Neuronal stem cell (in vitro differentiated cells): ENCODE results near the gene FAM174C.

Experiments
- DNase-seq: peaks from one replicate; pipeline ENCODE4 v3.0.0-alpha.2; 2013; ENCODE audit warnings: low spot score
- H2AFZ ChIP-seq: one replicate; pipeline ENCODE4 v1.6.1; 2013; ENCODE audit warnings: mild to moderate bottlenecking, low read length, inconsistent platforms
- H2AK5ac ChIP-seq: 2 replicates; pipeline ENCODE4 v1.6.1; 2013; ENCODE audit warnings: low read depth, mild to moderate bottlenecking, inconsistent platforms, low read length, moderate library complexity, mixed read lengths
- H2BK120ac ChIP-seq: 2 replicates; pipeline ENCODE4 v1.6.1; 2013; ENCODE audit warnings: low read depth, mild to moderate bottlenecking, inconsistent platforms, low read length, moderate library complexity, mixed read lengths
- H2BK12ac ChIP-seq: one replicate; pipeline ENCODE4 v1.6.1; 2013; ENCODE audit warnings: low read length, inconsistent platforms
- H2BK15ac ChIP-seq: 2 replicates; pipeline ENCODE4 v1.6.1; 2013; ENCODE audit warnings: mild to moderate bottlenecking, low read length, inconsistent platforms, mixed read lengths
- H2BK5ac ChIP-seq: one replicate; pipeline ENCODE4 v1.6.1; 2013; ENCODE audit warnings: inconsistent platforms, mild to moderate bottlenecking, low read length, moderate library complexity
- H3K14ac ChIP-seq: one replicate; pipeline ENCODE4 v1.6.1; 2013; ENCODE audit warnings: low read length, inconsistent platforms
- H3K18ac ChIP-seq: 2 replicates; pipeline ENCODE4 v1.6.1; 2013; ENCODE audit warnings: low read length, inconsistent platforms
- H3K23ac ChIP-seq: 2 replicates; pipeline ENCODE4 v1.6.1; 2013; ENCODE audit warnings: low read depth, mild to moderate bottlenecking, mixed read lengths, low read length, inconsistent platforms; ENCODE audit not compliant: poor library complexity
- H3K27ac ChIP-seq: replicated peaks from 3 replicates; pipeline ENCODE4 v1.5.1; 2013; ENCODE audit warnings: low read length, inconsistent platforms
- H3K27me3 ChIP-seq, 3 experiments: 2 replicates each; pipeline ENCODE4 v1.6.1; 2013; ENCODE audit warnings: low read length in 3 of 3, mild to moderate bottlenecking in 2 of 3, inconsistent platforms in 1 of 3, low read depth in 1 of 3, mixed read lengths in 1 of 3, moderate library complexity in 1 of 3; ENCODE audit not compliant: control insufficient read depth in 3 of 3, insufficient read depth in 3 of 3
- H3K36me3 ChIP-seq, 2 donors: replicated peaks in 1 of 2; 2 replicates each; pipeline ENCODE4 v1.6.1; 2013; ENCODE audit warnings: low read length in 2 of 2; ENCODE audit not compliant: control insufficient read depth in 2 of 2, insufficient read depth in 2 of 2
- H3K4ac ChIP-seq: 2 replicates; pipeline ENCODE4 v1.6.1; 2013; ENCODE audit warnings: inconsistent platforms, mild to moderate bottlenecking, low read length, moderate library complexity
- H3K4me1 ChIP-seq, 2 donors: 1 replicate in 1 of 2; 2 replicates in 1 of 2; pipeline ENCODE4 v1.6.1; 2013; ENCODE audit warnings: low read length in 2 of 2, low read depth in 1 of 2; ENCODE audit not compliant: control insufficient read depth in 2 of 2, insufficient read depth in 1 of 2
- H3K4me2 ChIP-seq: one replicate; pipeline ENCODE4 v1.6.1; 2013; ENCODE audit warnings: mild to moderate bottlenecking, low read length, inconsistent platforms; ENCODE audit not compliant: insufficient read depth, poor library complexity, severe bottlenecking
- H3K4me3 ChIP-seq, 2 donors: 2 replicates each; pipeline ENCODE4 v1.5.1; 2013; ENCODE audit warnings: low read length in 2 of 2, mild to moderate bottlenecking in 2 of 2, inconsistent platforms in 1 of 2, moderate library complexity in 1 of 2
- H3K79me1 ChIP-seq: one replicate; pipeline ENCODE4 v1.6.1; 2013; ENCODE audit warnings: low read depth, mild to moderate bottlenecking, inconsistent platforms, low read length, moderate library complexity
- H3K9ac ChIP-seq: one replicate; pipeline ENCODE4 v1.6.1; 2013; ENCODE audit warnings: mild to moderate bottlenecking, low read depth, low read length, inconsistent platforms; ENCODE audit not compliant: poor library complexity
- H3K9me3 ChIP-seq, 2 donors: replicated peaks in 1 of 2; 2 replicates each; pipeline versions ENCODE3 to v1.6.1; 2013; ENCODE audit warnings: low read length in 2 of 2, mild to moderate bottlenecking in 2 of 2, inconsistent platforms in 1 of 2, low read depth in 1 of 2, mixed read lengths in 1 of 2, moderate library complexity in 1 of 2; ENCODE audit not compliant: control insufficient read depth in 2 of 2, insufficient read depth in 1 of 2
- H4K8ac ChIP-seq: one replicate; pipeline ENCODE4 v1.6.1; 2013; ENCODE audit warnings: low read depth, mild to moderate bottlenecking, inconsistent platforms, low read length, moderate library complexity
- H4K91ac ChIP-seq: one replicate; pipeline ENCODE4 v1.6.1; 2013; ENCODE audit warnings: low read length, low read depth, mild to moderate bottlenecking, inconsistent platforms; ENCODE audit not compliant: poor library complexity
- WGBS, 2 donors: extraction: QIAGEN DNeasy Blood & Tissue Kit; methylation state at CpG; one replicate each; pipeline ENCODE4 v1.1.7; 2013; ENCODE audit warnings: missing lambda C conversion rate in 2 of 2, mixed read lengths in 1 of 2; ENCODE audit not compliant: insufficient read length in 2 of 2, insufficient replicate concordance in 1 of 2; ENCODE audit errors: extremely low coverage in 2 of 2; 5-methylcytosine and 5-hydroxymethylcytosine counted together

The FAM174C gene

GRCh38 chr19:1308718-1309117 is 33.4 kb downstream of the FAM174C start:
- H3K23ac ChIP-seq, result no peak overlapping the region
- H3K79me1 ChIP-seq, result peaks cover 2% of the 10 kb centered on the region
- no peak overlapping the region for H3K9ac ChIP-seq
- H3K27ac ChIP-seq, result no peak overlapping the region
- H2BK12ac ChIP-seq, result peak overlapping the region; percentile 14
- H4K91ac ChIP-seq, result no peak overlapping the region
- H2BK120ac ChIP-seq, result no peak overlapping the region
- peaks cover 0 to 4% (median 0%) of the 10 kb centered on the region in 3 experiments for H3K27me3 ChIP-seq
- DNase-seq, result no peak
- H3K4ac ChIP-seq, result no peak overlapping the region
- no peak overlapping the region for H2BK5ac ChIP-seq
- peak overlapping the region; percentile 86 for H2AK5ac ChIP-seq
- H3K18ac ChIP-seq, result peak overlapping the region; percentile 77
- H4K8ac ChIP-seq, result no peak overlapping the region
- no peaks in the 10 kb centered on the region for H3K36me3 ChIP-seq
- H3K4me3 ChIP-seq, result no peak overlapping the region
- H2AFZ ChIP-seq, result no peak overlapping the region
- no peak overlapping the region for H3K4me2 ChIP-seq
- H2BK15ac ChIP-seq, result peak overlapping the region; percentile 96
- no CpG with 5 or more reads among the region's 11 CpGs for WGBS, 2 donors
- peaks cover 5 to 8% of the 10 kb centered on the region in 2 donors for H3K4me1 ChIP-seq
- H3K9me3 ChIP-seq, result peaks cover 0 to 2% of the 10 kb centered on the region in 2 donors
- H3K14ac ChIP-seq, result no peak overlapping the region

GRCh38 chr19:1309977-1310852 is 34.9 kb downstream of the FAM174C start:
- Histone ChIP-seq H3K27me3 (peaks cover 0 to 15% (median 0%) of the 10 kb centered on the region in 3 experiments), H3K9ac (no peak overlapping the region), H3K23ac (no peak overlapping the region), H2AK5ac (peak overlapping the region; percentile 81), H2BK5ac (no peak overlapping the region), H2BK15ac (no peak overlapping the region), H3K79me1 (peaks cover 2% of the 10 kb centered on the region), H3K36me3 (no peaks in the 10 kb centered on the region), H2BK12ac (no peak overlapping the region), H3K4ac (no peak overlapping the region), H4K91ac (no peak overlapping the region), H3K14ac (peak overlapping the region; percentile 47), H2BK120ac (peak overlapping the region; percentile 83), H4K8ac (no peak overlapping the region), H3K4me3 (no peak overlapping the region), H3K4me1 (peaks cover 7 to 8% of the 10 kb centered on the region in 2 donors), H3K18ac (peak overlapping the region; percentile 38), H3K4me2 (no peak overlapping the region), H3K9me3 (no peaks in the 10 kb centered on the region), H3K27ac (no peak overlapping the region), H2AFZ (no peak overlapping the region)
- WGBS, 2 donors, result no CpG with 5 or more reads among the region's 28 CpGs
- DNase-seq, result no peak

- Histone ChIP-seq H2BK12ac (no peak overlapping the region), H2BK5ac (peak overlapping the region; percentile 42), H3K4me2 (no peak overlapping the region), H3K18ac (peak overlapping the region; percentile 38), H3K36me3 (no peaks in the 10 kb centered on the region), H3K9ac (no peak overlapping the region), H4K8ac (no peak overlapping the region), H3K27ac (no peak overlapping the region), H2BK120ac (peak overlapping the region; percentile 83), H3K4me3 (no peak overlapping the region), H3K27me3 (peaks cover 0 to 21% (median under 1%) of the 10 kb centered on the region in 3 experiments), H4K91ac (no peak overlapping the region), H3K4ac (no peak overlapping the region), H3K14ac (no peak overlapping the region), H3K23ac (no peak overlapping the region), H2AK5ac (peak overlapping the region; percentile 94), H3K79me1 (peaks cover 2% of the 10 kb centered on the region), H3K4me1 (peaks cover 7 to 10% of the 10 kb centered on the region in 2 donors), H2BK15ac (no peak overlapping the region), H3K9me3 (no peaks in the 10 kb centered on the region), H2AFZ (no peak overlapping the region)
- DNase-seq, result no peak
- no CpG with 5 or more reads among the region's 18 CpGs for WGBS, 2 donors
These were observed 35.5 kb downstream of the FAM174C start for GRCh38 chr19:1310853-1311180.

GRCh38 chr19:1311543-1312091 is 36.3 kb downstream of the FAM174C start:
- H3K9ac ChIP-seq, result peak overlapping the region; percentile 63
- peak overlapping the region; percentile 5 for H2BK15ac ChIP-seq
- peak overlapping the region; percentile 89 for H3K18ac ChIP-seq
- H2BK12ac ChIP-seq, result peak overlapping the region; percentile 97
- WGBS, 2 donors, result no CpG with 5 or more reads among the region's 21 CpGs
- peak overlapping the region; percentile 94 for H2AK5ac ChIP-seq
- H3K9me3 ChIP-seq, result no peaks in the 10 kb centered on the region
- no peak overlapping the region for H3K4me3 ChIP-seq
- H3K79me1 ChIP-seq, result peaks cover 2% of the 10 kb centered on the region
- H2BK5ac ChIP-seq, result peak overlapping the region; percentile 42
- no peak overlapping the region for H3K27ac ChIP-seq
- H3K4ac ChIP-seq, result no peak overlapping the region
- H3K4me1 ChIP-seq, result peaks cover 7 to 10% of the 10 kb centered on the region in 2 donors
- H3K4me2 ChIP-seq, result no peak overlapping the region
- no peak overlapping the region for H4K8ac ChIP-seq
- no peak overlapping the region for H4K91ac ChIP-seq
- no peak overlapping the region for H3K23ac ChIP-seq
- H3K36me3 ChIP-seq, result no peaks in the 10 kb centered on the region
- no peak overlapping the region for H3K14ac ChIP-seq
- no peak overlapping the region for H2BK120ac ChIP-seq
- no peak for DNase-seq
- H2AFZ ChIP-seq, result peak overlapping the region; percentile 3
- H3K27me3 ChIP-seq, result peaks cover 0 to 29% (median 8%) of the 10 kb centered on the region in 3 experiments
